SK-N-MC (cell line): ENCODE measurements around the gene ZKSCAN3.

ENCODE experiments used
- EZH2 ChIP-seq: fragments of 200-600 bp; sonication (generic); IDR thresholded peaks from one replicate; pipeline ENCODE4 v1.6.1; 2017; ENCODE audit warnings: antibody characterized with exemption
- FOXP2 ChIP-seq: optimal IDR thresholded peaks from 2 replicates; pipeline ENCODE3; 2011; ENCODE audit warnings: mild to moderate bottlenecking, moderate library complexity; ENCODE audit not compliant: insufficient read depth; ENCODE audit errors: extremely low read length, control extremely low read depth
- POLR2AphosphoS5 ChIP-seq: IDR thresholded peaks from 2 replicates; pipeline ENCODE4 v1.6.1; 2012; ENCODE audit warnings: mild to moderate bottlenecking, low read depth, low read length, borderline replicate concordance

- TF ChIP-seq EZH2 (no peak), POLR2AphosphoS5 (peak; percentile 48; the same call in 1 of the 2 replicates), FOXP2 (no peak)
Measured at GRCh38 chr6:28399350-28400121, 49.8 kb downstream of the ZKSCAN3 start, which contains the start of gene ZSCAN12.
